ENCODE results near the gene KRIT1. TPM values are rescaled to one million over a fixed set of nuclear protein-coding genes. Genes with fewer than 3 reads are reported as not detected.

The KRIT1 gene
- total and polyA plus RNA-seq, 2 donors (not counting 3 experiments of a cell fraction or from before 2014, with no cell fraction given) = 22.8 to 43.7 TPM

DNA sequence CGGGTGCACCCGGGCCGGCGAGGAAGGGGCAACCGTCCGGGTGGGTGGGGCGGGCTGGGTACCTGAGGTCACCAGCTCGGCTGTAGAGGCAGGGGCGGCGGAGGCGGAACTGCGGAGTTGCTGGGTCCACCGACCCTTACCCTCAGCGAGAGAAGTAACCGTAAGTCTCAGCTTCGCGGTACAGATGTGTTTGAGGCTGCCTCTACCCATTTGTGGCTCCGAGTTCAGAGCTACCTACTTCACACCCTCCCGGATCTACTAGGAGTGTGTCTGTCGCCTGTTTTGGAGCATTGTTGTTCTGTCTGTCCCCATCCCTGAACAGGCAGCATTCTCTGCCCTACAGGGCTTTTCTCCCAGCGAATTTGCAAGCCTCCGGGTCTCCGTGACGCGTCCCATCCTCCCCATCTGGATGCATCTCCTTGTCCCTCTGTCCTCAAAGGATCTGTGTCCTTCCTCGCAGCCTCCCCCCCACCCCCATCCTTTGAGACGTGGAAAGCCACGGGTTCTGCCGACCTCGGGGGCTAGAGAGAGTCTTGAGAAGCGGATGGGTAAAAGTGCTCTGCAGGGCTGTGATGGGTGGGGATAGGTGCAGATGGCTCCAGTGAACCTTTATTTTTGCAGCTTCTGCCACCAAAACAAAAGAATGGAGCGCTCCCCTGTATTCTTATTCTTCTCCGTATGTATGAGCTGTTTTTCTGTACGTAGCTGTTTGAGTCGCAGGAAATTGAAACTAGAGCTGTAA lies 817 bp upstream of the KRIT1 start:
- Histone ChIP-seq H3K9me3 (replicated peaks; ENCODE audit: control insufficient read depth, insufficient read depth, low read length) (no peaks in the 10 kb centered on the region), H3K9ac (replicated peaks; ENCODE audit: extremely low read depth, insufficient read depth, low read length) (peak overlapping the region; percentile 86), H3K36me3 (ENCODE audit: control insufficient read depth in 2 of 2, extremely low read depth in 1 of 2, insufficient read depth in 2 of 2, low read length in 2 of 2) (no peaks in the 10 kb centered on the region), H3K79me2 (ENCODE audit: control insufficient read depth, insufficient read depth, low read length) (peaks cover 68% of the 10 kb centered on the region), H3K4me1 (ENCODE audit: control insufficient read depth, extremely low read depth, insufficient read depth, low read length) (peaks cover 22% of the 10 kb centered on the region), H3K4me3 (replicated peaks in 1 of 3; ENCODE audit: insufficient read depth in 1 of 3, low read depth in 1 of 3, low read length in 3 of 3) (peak overlapping the region; percentile 99), H3K4me2 (ENCODE audit: insufficient read depth, low read length) (peak overlapping the region; percentile 99), H3K9me1 (replicated peaks; ENCODE audit: control insufficient read depth, extremely low read depth, insufficient read depth, low read length) (no peaks in the 10 kb centered on the region), H4K20me1 (replicated peaks; ENCODE audit: control insufficient read depth, extremely low read depth, insufficient read depth, low read length) (peaks cover 4% of the 10 kb centered on the region), H2AFZ (ENCODE audit: low read depth, low read length) (peak overlapping the region; percentile 95), H3K27me3 (ENCODE audit: control insufficient read depth in 2 of 2, insufficient read depth in 2 of 2, low read length in 2 of 2) (no peaks in the 10 kb centered on the region), H3K27ac (ENCODE audit: insufficient read depth, low read depth, low read length) (peak overlapping the region; percentile 52)
- CTCF ChIA-PET = interaction anchor here (1.3 to 2.9 kb wide), 8 partner anchors 9 to 201 kb away, joined by 3 to 25 read pairs (median 5); partner anchors contain the start of genes CYP51A1, GATAD1 and LRRD1
- DNase-seq (ENCODE audit: low read depth, low spot score) = peak; percentile 49
- dilution Hi-C loops (cut with MboI; ENCODE audit: extremely low pct_ligation_motif_present, low sequenced_read_pairs) (no loop called here), intact Hi-C loops (cut with micrococcal nuclease) (loop anchor here (1.0 to 10.0 kb wide), 5 partner anchors 112 to 811 kb away; partner anchors contain the start of genes CYP51A1, MTERF1, PEX1 and RBM48)
- BruUV-seq (replicated peaks) = TSS peak; percentile 15
- POLR2A ChIA-PET = no interaction called here
- FAIRE-seq = no peak
- TF ChIP-seq JUN (IDR thresholded peaks at IDR 0.05; ENCODE audit: borderline replicate concordance, insufficient read depth, insufficient read length, low read depth) = no peak

DNA sequence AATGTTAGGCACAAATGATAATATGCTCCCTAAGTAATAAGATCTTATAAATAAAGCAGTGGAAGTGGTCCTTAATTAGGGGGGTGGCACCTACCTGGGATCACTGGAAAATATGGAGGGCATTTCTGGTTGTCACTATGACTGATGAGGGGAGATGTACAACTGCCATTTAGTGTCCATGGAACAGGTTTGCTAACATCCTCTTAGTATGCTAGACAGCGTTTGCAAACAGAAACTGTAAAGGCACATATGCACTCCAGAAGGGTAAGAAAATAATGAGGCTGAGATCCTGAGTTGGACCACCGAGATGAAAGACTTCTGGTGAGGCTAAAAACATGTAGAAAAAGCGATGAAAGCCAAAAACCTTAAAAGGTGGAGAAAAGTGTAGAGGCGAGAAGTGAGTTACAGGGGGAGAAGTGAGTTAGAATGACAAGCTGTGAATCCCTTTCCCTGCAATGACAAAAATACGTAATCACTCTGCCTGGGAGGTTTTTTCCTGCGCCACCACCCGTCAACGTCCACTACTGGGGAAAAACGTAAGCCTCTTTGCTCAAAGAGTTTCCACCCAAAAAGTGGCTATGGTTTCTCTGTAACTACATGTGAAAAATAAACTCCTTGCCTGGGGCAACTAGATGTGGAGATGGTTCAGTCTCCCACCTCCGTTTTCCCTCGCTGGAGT lies 767 bp downstream of the KRIT1 start:
- DNase-seq (ENCODE audit: low read depth, low spot score) (no peak), FAIRE-seq (no peak)
- Histone ChIP-seq H3K4me3 (replicated peaks in 1 of 3; ENCODE audit: insufficient read depth in 1 of 3, low read depth in 1 of 3, low read length in 3 of 3) (peak overlapping the region; percentile 99), H3K9me1 (replicated peaks; ENCODE audit: control insufficient read depth, extremely low read depth, insufficient read depth, low read length) (no peaks in the 10 kb centered on the region), H2AFZ (ENCODE audit: low read depth, low read length) (peak overlapping the region; percentile 95), H3K27ac (ENCODE audit: insufficient read depth, low read depth, low read length) (peak overlapping the region; percentile 63), H3K9ac (replicated peaks; ENCODE audit: extremely low read depth, insufficient read depth, low read length) (peak overlapping the region; percentile 86), H3K79me2 (ENCODE audit: control insufficient read depth, insufficient read depth, low read length) (peaks cover 56% of the 10 kb centered on the region), H3K36me3 (ENCODE audit: control insufficient read depth in 2 of 2, extremely low read depth in 1 of 2, insufficient read depth in 2 of 2, low read length in 2 of 2) (peaks cover 2 to 12% of the 10 kb centered on the region in 2 experiments), H4K20me1 (replicated peaks; ENCODE audit: control insufficient read depth, extremely low read depth, insufficient read depth, low read length) (peaks cover 3% of the 10 kb centered on the region), H3K9me3 (replicated peaks; ENCODE audit: control insufficient read depth, insufficient read depth, low read length) (no peaks in the 10 kb centered on the region), H3K27me3 (ENCODE audit: control insufficient read depth in 2 of 2, insufficient read depth in 2 of 2, low read length in 2 of 2) (no peaks in the 10 kb centered on the region), H3K4me2 (ENCODE audit: insufficient read depth, low read length) (peak overlapping the region; percentile 70), H3K4me1 (ENCODE audit: control insufficient read depth, extremely low read depth, insufficient read depth, low read length) (peaks cover 22% of the 10 kb centered on the region)
- ChIA-PET CTCF (interaction anchor here (1.3 to 2.9 kb wide), 4 partner anchors 66 to 203 kb away, joined by 3 to 25 read pairs (median 5); partner anchors contain the start of genes CYP51A1, GATAD1 and LRRD1), POLR2A (interaction anchor here (0.6 kb wide), 1 partner anchor 125 kb away, joined by 3 read pairs; no protein-coding TSS in a partner anchor)
- no peak for TF ChIP-seq FOS (IDR thresholded peaks at IDR 0.05; ENCODE audit: borderline replicate concordance, insufficient read depth, low read length)
- TF ChIP-seq MYC (IDR thresholded peaks at IDR 0.05; ENCODE audit: low read depth, low read length) = no peak
- TF ChIP-seq, protein P1, sequence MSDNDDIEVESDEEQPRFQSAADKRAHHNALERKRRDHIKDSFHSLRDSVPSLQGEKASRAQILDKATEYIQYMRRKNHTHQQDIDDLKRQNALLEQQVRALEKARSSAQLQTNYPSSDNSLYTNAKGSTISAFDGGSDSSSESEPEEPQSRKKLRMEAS (IDR thresholded peaks at IDR 0.05; ENCODE audit: insufficient read depth, insufficient read length) = no peak
- TF ChIP-seq GATA2 (IDR thresholded peaks at IDR 0.05; ENCODE audit: insufficient read depth, insufficient read length, low read depth, low read length) = no peak
- TF ChIP-seq POLR2A (IDR thresholded peaks at IDR 0.05; ENCODE audit: low read depth, low read length) = no peak
- TF ChIP-seq, protein P2, sequence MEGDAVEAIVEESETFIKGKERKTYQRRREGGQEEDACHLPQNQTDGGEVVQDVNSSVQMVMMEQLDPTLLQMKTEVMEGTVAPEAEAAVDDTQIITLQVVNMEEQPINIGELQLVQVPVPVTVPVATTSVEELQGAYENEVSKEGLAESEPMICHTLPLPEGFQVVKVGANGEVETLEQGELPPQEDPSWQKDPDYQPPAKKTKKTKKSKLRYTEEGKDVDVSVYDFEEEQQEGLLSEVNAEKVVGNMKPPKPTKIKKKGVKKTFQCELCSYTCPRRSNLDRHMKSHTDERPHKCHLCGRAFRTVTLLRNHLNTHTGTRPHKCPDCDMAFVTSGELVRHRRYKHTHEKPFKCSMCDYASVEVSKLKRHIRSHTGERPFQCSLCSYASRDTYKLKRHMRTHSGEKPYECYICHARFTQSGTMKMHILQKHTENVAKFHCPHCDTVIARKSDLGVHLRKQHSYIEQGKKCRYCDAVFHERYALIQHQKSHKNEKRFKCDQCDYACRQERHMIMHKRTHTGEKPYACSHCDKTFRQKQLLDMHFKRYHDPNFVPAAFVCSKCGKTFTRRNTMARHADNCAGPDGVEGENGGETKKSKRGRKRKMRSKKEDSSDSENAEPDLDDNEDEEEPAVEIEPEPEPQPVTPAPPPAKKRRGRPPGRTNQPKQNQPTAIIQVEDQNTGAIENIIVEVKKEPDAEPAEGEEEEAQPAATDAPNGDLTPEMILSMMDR (IDR thresholded peaks at IDR 0.05; ENCODE audit: extremely low read depth in 1 of 2, insufficient read depth in 1 of 2, low read depth in 1 of 2, low read length in 2 of 2) = no peak
- TF ChIP-seq POLR2AphosphoS5 (IDR thresholded peaks at IDR 0.05; ENCODE audit: insufficient read depth, low read depth, low read length) = no peak
- no peak for TF ChIP-seq EZH2 (IDR thresholded peaks at IDR 0.05; ENCODE audit: borderline replicate concordance, low read depth, low read length, severe bottlenecking)
- TF ChIP-seq JUN (IDR thresholded peaks at IDR 0.05; ENCODE audit: borderline replicate concordance, insufficient read depth, insufficient read length, low read depth) = no peak
- BruUV-seq (replicated peaks) = TSS peak; percentile 53
- dilution Hi-C loops (cut with MboI; ENCODE audit: extremely low pct_ligation_motif_present, low sequenced_read_pairs) = no loop called here
- intact Hi-C loops (cut with micrococcal nuclease) = loop anchor here (1.0 to 10.0 kb wide), 4 partner anchors 110 to 812 kb away; partner anchors contain the start of genes CYP51A1, GATAD1, PEX1 and RBM48
